ENCODE results near the gene NECTIN1. TPM values are rescaled to one million over a fixed set of nuclear protein-coding genes. Genes with fewer than 3 reads are reported as not detected.

Gene NECTIN1
- total and polyA plus RNA-seq, 4 donors, result 4.7 to 18.3 (median 7.3) TPM

DNA sequence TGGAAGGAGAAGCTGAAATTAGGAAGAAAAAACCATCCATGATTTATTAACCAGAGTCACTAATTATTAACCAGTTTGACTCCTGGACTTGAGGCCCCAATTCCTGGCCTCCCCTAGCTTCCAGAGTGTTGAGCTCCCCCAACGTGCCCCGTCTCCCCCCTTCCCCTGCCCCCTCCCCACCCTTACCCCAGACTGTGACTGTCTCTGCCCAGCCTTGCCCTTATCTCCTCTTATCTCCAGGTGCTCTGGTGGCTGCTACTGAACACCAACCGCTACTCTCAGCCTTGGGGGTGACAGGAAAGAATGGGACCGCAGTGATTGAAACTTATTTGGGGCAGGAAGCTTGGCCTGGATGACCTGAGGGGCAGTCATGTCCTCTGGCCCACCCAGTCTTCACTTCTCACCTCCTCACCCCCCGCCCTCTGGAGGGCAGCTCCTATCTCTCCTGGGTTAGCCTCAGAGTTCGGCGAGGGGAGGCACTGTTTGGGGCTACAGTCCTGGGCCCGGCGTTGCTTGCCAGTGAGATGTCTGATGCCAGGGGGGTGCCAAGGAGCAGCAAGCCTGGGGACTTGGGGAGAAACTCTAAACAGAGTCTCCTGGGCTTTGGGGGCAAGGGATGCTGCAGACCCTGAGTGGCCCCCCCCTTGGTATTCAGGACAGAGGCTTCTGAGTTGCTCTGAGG lies 15.5 kb downstream of the NECTIN1 start:
- Histone ChIP-seq H3K9ac (ENCODE audit: insufficient read depth in 1 of 2, low read length in 2 of 2) (no peak overlapping the region), H3K4me3 (no peak overlapping the region), H3K36me3 (ENCODE audit: control insufficient read depth in 4 of 4, insufficient read depth in 4 of 4, low read length in 4 of 4) (no peaks in the 10 kb centered on the region), H3K4me1 (ENCODE audit: control insufficient read depth in 5 of 5, insufficient read depth in 5 of 5, low read length in 5 of 5) (peaks cover 0 to 42% (median 2%) of the 10 kb centered on the region in 5 donors), H3K27ac (ENCODE audit: low read depth in 1 of 2, low read length in 1 of 2) (no peak overlapping the region), H3K9me3 (ENCODE audit: control insufficient read depth in 4 of 4, insufficient read depth in 3 of 4, low read length in 3 of 4) (no peaks in the 10 kb centered on the region), H3K27me3 (ENCODE audit: control insufficient read depth in 3 of 3, insufficient read depth in 3 of 3, low read length in 2 of 3) (no peaks in the 10 kb centered on the region)
- TF ChIP-seq, protein P1, sequence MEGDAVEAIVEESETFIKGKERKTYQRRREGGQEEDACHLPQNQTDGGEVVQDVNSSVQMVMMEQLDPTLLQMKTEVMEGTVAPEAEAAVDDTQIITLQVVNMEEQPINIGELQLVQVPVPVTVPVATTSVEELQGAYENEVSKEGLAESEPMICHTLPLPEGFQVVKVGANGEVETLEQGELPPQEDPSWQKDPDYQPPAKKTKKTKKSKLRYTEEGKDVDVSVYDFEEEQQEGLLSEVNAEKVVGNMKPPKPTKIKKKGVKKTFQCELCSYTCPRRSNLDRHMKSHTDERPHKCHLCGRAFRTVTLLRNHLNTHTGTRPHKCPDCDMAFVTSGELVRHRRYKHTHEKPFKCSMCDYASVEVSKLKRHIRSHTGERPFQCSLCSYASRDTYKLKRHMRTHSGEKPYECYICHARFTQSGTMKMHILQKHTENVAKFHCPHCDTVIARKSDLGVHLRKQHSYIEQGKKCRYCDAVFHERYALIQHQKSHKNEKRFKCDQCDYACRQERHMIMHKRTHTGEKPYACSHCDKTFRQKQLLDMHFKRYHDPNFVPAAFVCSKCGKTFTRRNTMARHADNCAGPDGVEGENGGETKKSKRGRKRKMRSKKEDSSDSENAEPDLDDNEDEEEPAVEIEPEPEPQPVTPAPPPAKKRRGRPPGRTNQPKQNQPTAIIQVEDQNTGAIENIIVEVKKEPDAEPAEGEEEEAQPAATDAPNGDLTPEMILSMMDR (IDR thresholded peaks at IDR 0.05; ENCODE audit: control extremely low read depth, extremely low read depth), result no peak
- DNase-seq (peak; percentile 32 to 75 (median 50)), ATAC-seq (ENCODE audit: insufficient read depth, low FRiP score) (no peak)
- WGBS, 2 donors, result 76 to 78% methylated on average over 9 of the region's 9 CpGs

DNA sequence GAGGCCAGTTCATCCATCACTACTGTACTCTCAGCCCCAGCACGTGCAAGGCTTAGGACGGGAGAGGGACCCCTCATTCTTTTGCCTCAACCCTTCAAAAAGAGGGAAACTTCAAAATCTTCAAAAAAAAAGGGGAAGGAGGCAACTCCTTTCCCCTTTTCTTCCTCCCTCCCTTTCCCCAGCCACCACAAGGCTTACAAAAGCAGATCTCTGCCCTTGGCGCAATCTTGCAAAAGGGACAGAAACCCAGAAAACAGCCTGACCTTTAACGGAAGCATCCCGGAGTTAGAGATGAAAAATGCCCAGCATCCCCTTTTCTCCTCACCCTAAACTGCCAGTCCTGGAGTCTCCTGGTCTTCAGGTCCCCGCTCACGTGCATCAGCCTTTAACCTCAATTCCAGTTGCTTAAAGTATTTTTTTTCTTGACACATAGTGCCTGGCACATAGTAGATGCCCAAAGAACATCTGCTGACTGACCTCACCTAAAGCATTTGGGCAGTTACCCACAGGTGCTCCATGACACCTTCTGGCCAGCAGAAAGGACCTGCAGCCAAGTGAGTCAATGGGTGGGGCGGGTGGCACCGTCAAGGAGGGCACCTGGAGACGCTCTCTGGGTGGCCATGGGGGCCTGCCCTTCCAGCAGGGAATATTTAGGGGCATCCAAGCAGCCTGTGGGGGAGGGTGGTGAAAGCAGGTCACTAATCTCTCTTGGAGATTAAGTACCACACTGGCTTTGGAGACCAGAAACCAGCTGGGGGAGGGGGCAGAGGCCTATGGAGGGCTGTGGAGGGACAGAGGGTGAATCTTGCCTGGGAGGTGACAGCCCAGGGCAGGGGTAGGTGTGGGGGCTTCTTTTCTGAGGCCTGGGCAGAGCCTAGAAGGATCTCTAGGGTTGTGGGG lies 16.3 kb downstream of the NECTIN1 start:
- no peaks in the 10 kb centered on the region for H3K36me3 ChIP-seq (ENCODE audit: control insufficient read depth in 4 of 4, insufficient read depth in 4 of 4, low read length in 4 of 4)
- 33 to 74% methylated on average over 10 of the region's 10 CpGs for WGBS, 2 donors
- TF ChIP-seq, protein P1 (IDR thresholded peaks at IDR 0.05; ENCODE audit: control extremely low read depth, extremely low read depth), result no peak
- H3K9me3 ChIP-seq (ENCODE audit: control insufficient read depth in 4 of 4, insufficient read depth in 3 of 4, low read length in 3 of 4), result no peaks in the 10 kb centered on the region
- no peaks in the 10 kb centered on the region for H3K27me3 ChIP-seq (ENCODE audit: control insufficient read depth in 3 of 3, insufficient read depth in 3 of 3, low read length in 2 of 3)
- H3K27ac ChIP-seq (ENCODE audit: low read depth in 1 of 2, low read length in 1 of 2), result no peak overlapping the region
- ATAC-seq (ENCODE audit: insufficient read depth, low FRiP score) (no peak), DNase-seq (no peak)
- no peak overlapping the region for H3K4me3 ChIP-seq
- no peak overlapping the region for H3K9ac ChIP-seq (ENCODE audit: insufficient read depth in 1 of 2, low read length in 2 of 2)
- peaks cover 0 to 42% (median 2%) of the 10 kb centered on the region in 5 donors for H3K4me1 ChIP-seq (ENCODE audit: control insufficient read depth in 5 of 5, insufficient read depth in 5 of 5, low read length in 5 of 5)

DNA sequence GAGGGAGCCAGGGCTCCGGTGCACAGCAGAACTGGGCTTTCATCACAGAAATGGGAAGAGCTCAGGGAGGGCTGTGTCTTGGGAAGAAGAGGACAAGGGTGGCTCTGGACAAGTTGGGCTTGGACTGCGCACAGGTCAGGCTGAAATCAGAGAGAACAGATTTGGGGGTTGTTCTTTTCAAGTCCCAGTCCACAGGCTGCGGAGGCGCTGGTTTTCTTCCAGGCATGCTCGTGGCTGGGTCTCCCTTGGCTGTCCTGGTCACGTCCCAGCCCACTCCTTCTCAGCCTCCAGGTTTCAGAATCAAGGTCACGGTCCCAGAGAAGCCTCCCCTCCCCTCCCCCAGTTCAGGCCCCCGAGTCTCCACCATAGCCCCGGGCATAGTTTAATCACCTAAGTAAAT lies 17.0 kb downstream of the NECTIN1 start:
- no peak overlapping the region for H3K4me3 ChIP-seq
- no peak for DNase-seq
- 56 to 74% methylated on average over 9 of the region's 9 CpGs for WGBS, 2 donors
- H3K27me3 ChIP-seq (ENCODE audit: control insufficient read depth in 3 of 3, insufficient read depth in 3 of 3, low read length in 2 of 3), result no peaks in the 10 kb centered on the region
- peaks cover 0 to 40% (median 2%) of the 10 kb centered on the region in 5 donors for H3K4me1 ChIP-seq (ENCODE audit: control insufficient read depth in 5 of 5, insufficient read depth in 5 of 5, low read length in 5 of 5)
- H3K27ac ChIP-seq (ENCODE audit: low read depth in 1 of 2, low read length in 1 of 2), result no peak overlapping the region
- no peak for ATAC-seq (ENCODE audit: insufficient read depth, low FRiP score)
- TF ChIP-seq, protein P1 (IDR thresholded peaks at IDR 0.05; ENCODE audit: control extremely low read depth, extremely low read depth), result no peak
- H3K9ac ChIP-seq (ENCODE audit: insufficient read depth in 1 of 2, low read length in 2 of 2), result no peak overlapping the region
- no peaks in the 10 kb centered on the region for H3K36me3 ChIP-seq (ENCODE audit: control insufficient read depth in 4 of 4, insufficient read depth in 4 of 4, low read length in 4 of 4)
- H3K9me3 ChIP-seq (ENCODE audit: control insufficient read depth in 4 of 4, insufficient read depth in 3 of 4, low read length in 3 of 4), result no peaks in the 10 kb centered on the region

All from lung (tissue), 12 donors.